ENCODE measurements around the gene VAV3. TPM values are rescaled to one million over a fixed set of nuclear protein-coding genes. Genes with fewer than 3 reads are reported as not detected.

The VAV3 gene
- polyA plus RNA-seq, 1 of the 3 experiments (the other 2 are of a cell fraction): not detected

DNA sequence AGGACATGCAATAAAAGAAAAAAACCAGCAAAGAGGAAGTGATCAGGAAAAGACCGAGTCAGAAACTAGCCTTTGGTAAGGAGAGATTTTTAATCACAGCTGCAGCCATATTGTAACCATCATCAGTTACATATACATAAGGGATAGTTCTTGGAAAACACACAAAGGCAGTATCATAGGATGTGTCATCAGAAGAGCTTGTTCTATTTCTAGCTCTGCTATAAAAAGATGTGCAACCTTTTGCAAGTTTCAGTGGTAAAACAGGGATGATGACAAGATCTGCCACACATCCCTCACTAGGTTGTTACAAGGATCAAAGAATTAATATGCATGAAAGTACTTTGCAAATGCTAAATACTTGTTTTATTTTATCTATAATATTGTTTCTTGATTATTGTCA, 342.0 kb downstream of the VAV3 start:
- Histone ChIP-seq H3K27me3 (ENCODE audit: insufficient read depth) (no peaks in the 10 kb centered on the region), H3K9me2 (no peaks in the 10 kb centered on the region), H3K79me2 (ENCODE audit: insufficient read depth) (no peaks in the 10 kb centered on the region), H4K20me1 (ENCODE audit: insufficient read depth) (no peaks in the 10 kb centered on the region), H2AFZ (ENCODE audit: low read depth) (no peak overlapping the region), H3K9ac (no peak overlapping the region), H3K4me1 (ENCODE audit: control insufficient read depth in 1 of 2, insufficient read depth in 2 of 2, low read depth in 1 of 2, low read length in 1 of 2) (peaks cover 0 to 14% of the 10 kb centered on the region in 2 experiments; a peak in 2 of 4 replicates), H3K36me3 (replicated peaks in 1 of 2; ENCODE audit: control insufficient read depth in 1 of 2, insufficient read depth in 2 of 2, low read length in 1 of 2) (no peaks in the 10 kb centered on the region), H3K9me3 (no peaks in the 10 kb centered on the region), H3K27ac (ENCODE audit: low read depth in 2 of 2, low read length in 1 of 2) (no peak overlapping the region; a peak in 1 of 4 replicates), H3K4me2 (no peak overlapping the region), H3K4me3 (ENCODE audit: low read depth in 2 of 2, low read length in 1 of 2) (no peak overlapping the region), H3F3A (replicated peaks; ENCODE audit: insufficient read depth) (no peaks in the 10 kb centered on the region)
- ChIA-PET POLR2A (no interaction called here), CTCF (no interaction called here)
- DNase-seq: no peak
- no peak for TF ChIP-seq FOXM1 (IDR thresholded peaks at IDR 0.05; ENCODE audit: low read depth)
- TF ChIP-seq MEF2A (IDR thresholded peaks at IDR 0.05; ENCODE audit: borderline replicate concordance, low read depth): no peak
- TF ChIP-seq YY1 (IDR thresholded peaks at IDR 0.05; ENCODE audit: low read depth): no peak
- TF ChIP-seq, protein P1, sequence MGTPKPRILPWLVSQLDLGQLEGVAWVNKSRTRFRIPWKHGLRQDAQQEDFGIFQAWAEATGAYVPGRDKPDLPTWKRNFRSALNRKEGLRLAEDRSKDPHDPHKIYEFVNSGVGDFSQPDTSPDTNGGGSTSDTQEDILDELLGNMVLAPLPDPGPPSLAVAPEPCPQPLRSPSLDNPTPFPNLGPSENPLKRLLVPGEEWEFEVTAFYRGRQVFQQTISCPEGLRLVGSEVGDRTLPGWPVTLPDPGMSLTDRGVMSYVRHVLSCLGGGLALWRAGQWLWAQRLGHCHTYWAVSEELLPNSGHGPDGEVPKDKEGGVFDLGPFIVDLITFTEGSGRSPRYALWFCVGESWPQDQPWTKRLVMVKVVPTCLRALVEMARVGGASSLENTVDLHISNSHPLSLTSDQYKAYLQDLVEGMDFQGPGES (IDR thresholded peaks at IDR 0.05; ENCODE audit: low read depth, low read length): no peak
- 36% methylated on average over 1 of the region's 1 CpG for WGBS (ENCODE audit: low lambda C conversion rate)

GRCh38 chr1:107622535-107622934, 342.4 kb downstream of the VAV3 start:
- H3K4me1 ChIP-seq (ENCODE audit: control insufficient read depth in 1 of 2, insufficient read depth in 2 of 2, low read depth in 1 of 2, low read length in 1 of 2): peaks cover 0 to 13% of the 10 kb centered on the region in 2 experiments; a peak in 3 of 4 replicates
- no peaks in the 10 kb centered on the region for H3K27me3 ChIP-seq (ENCODE audit: insufficient read depth)
- POLR2A ChIA-PET: no interaction called here
- no peaks in the 10 kb centered on the region for H3K79me2 ChIP-seq (ENCODE audit: insufficient read depth)
- H3K9me3 ChIP-seq: no peaks in the 10 kb centered on the region
- no peak overlapping the region for H3K9ac ChIP-seq
- DNase-seq: no peak
- H3K4me3 ChIP-seq (ENCODE audit: low read depth in 2 of 2, low read length in 1 of 2): no peak overlapping the region
- no peak overlapping the region for H2AFZ ChIP-seq (ENCODE audit: low read depth)
- H3K36me3 ChIP-seq (replicated peaks in 1 of 2; ENCODE audit: control insufficient read depth in 1 of 2, insufficient read depth in 2 of 2, low read length in 1 of 2): no peaks in the 10 kb centered on the region
- no peaks in the 10 kb centered on the region for H3K9me2 ChIP-seq
- WGBS (ENCODE audit: low lambda C conversion rate): 44% methylated on average over 4 of the region's 4 CpGs
- H4K20me1 ChIP-seq (ENCODE audit: insufficient read depth): no peaks in the 10 kb centered on the region
- H3K4me2 ChIP-seq: no peak overlapping the region
- H3K27ac ChIP-seq (ENCODE audit: low read depth in 2 of 2, low read length in 1 of 2): no peak overlapping the region
- H3F3A ChIP-seq (replicated peaks; ENCODE audit: insufficient read depth): no peaks in the 10 kb centered on the region
- CTCF ChIA-PET: no interaction called here
- TF ChIP-seq TCF12 (IDR thresholded peaks at IDR 0.05) (no peak), FOXJ3 (CRISPR knock-in tag; IDR thresholded peaks at IDR 0.05) (no peak), REST (IDR thresholded peaks at IDR 0.05; ENCODE audit: low read depth, low read length) (no peak), CHD2 (IDR thresholded peaks at IDR 0.05; ENCODE audit: low read length, partially characterized antibody) (no peak), FOSL2 (IDR thresholded peaks at IDR 0.05; ENCODE audit: borderline replicate concordance, low read depth) (no peak), USF1 (IDR thresholded peaks at IDR 0.05; ENCODE audit: borderline replicate concordance, low read depth) (no peak), NFIC (IDR thresholded peaks at IDR 0.05; ENCODE audit: borderline replicate concordance) (no peak), MEF2A (IDR thresholded peaks at IDR 0.05; ENCODE audit: borderline replicate concordance, low read depth) (no peak), RXRA (IDR thresholded peaks at IDR 0.05; ENCODE audit: borderline replicate concordance, low read depth) (no peak), MXI1 (IDR thresholded peaks at IDR 0.05; ENCODE audit: low read depth, low read length) (no peak)
- TF ChIP-seq, protein P2, sequence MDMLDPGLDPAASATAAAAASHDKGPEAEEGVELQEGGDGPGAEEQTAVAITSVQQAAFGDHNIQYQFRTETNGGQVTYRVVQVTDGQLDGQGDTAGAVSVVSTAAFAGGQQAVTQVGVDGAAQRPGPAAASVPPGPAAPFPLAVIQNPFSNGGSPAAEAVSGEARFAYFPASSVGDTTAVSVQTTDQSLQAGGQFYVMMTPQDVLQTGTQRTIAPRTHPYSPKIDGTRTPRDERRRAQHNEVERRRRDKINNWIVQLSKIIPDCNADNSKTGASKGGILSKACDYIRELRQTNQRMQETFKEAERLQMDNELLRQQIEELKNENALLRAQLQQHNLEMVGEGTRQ (IDR thresholded peaks at IDR 0.05; ENCODE audit: borderline replicate concordance, low read depth, low read length): no peak
- TF ChIP-seq, protein P3, sequence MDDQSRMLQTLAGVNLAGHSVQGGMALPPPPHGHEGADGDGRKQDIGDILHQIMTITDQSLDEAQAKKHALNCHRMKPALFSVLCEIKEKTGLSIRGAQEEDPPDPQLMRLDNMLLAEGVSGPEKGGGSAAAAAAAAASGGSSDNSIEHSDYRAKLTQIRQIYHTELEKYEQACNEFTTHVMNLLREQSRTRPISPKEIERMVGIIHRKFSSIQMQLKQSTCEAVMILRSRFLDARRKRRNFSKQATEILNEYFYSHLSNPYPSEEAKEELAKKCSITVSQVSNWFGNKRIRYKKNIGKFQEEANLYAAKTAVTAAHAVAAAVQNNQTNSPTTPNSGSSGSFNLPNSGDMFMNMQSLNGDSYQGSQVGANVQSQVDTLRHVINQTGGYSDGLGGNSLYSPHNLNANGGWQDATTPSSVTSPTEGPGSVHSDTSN (IDR thresholded peaks at IDR 0.05): no peak
- TF ChIP-seq, protein P1 (IDR thresholded peaks at IDR 0.05; ENCODE audit: low read depth, low read length): no peak
- TF ChIP-seq, protein P4, sequence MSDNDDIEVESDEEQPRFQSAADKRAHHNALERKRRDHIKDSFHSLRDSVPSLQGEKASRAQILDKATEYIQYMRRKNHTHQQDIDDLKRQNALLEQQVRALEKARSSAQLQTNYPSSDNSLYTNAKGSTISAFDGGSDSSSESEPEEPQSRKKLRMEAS (IDR thresholded peaks at IDR 0.05; ENCODE audit: low read depth): no peak
